AG09309 (cell line): ENCODE measurements around the gene CTXND1.
"Not testable (repeated sequence)": the region's sequence is repeated elsewhere in the genome, so short reads cannot be mapped to it uniquely, and the experiment has no call there.

Experiments
- DNase-seq: peaks from one replicate; pipeline ENCODE4 v3.0.0-alpha.2; 2010; ENCODE audit warnings: low read depth
- H3K4me3 ChIP-seq: 2 replicates; pipeline ENCODE4 v1.5.1; 2011; ENCODE audit warnings: mild to moderate bottlenecking, low read depth, low read length, moderate library complexity; ENCODE audit not compliant: control insufficient read depth
- CTCF ChIP-seq: IDR thresholded peaks from 2 replicates; pipeline ENCODE4 v1.5.1; 2011; ENCODE audit warnings: mild to moderate bottlenecking, low read depth, low read length, inconsistent platforms; ENCODE audit not compliant: insufficient read depth, control insufficient read depth; ENCODE audit errors: missing control alignments

CTXND1 gene

GRCh38 chr15:80252121-80252518 is at the start of gene CTXND1:
TSS of gene CTXND1 (minus strand) at chr15:80252213. CDS start at chr15:80201949, 50,264 bp downstream.
- DNase-seq, result no peak
- TF ChIP-seq CTCF, result no peak
- no peak within 1 kb of the TSS; the same call in 1 of the 2 replicates for H3K4me3 ChIP-seq

GRCh38 chr15:80301472-80301871 is 49.5 kb upstream of the CTXND1 start:
- no peak for TF ChIP-seq CTCF
- H3K4me3 ChIP-seq, result no peak overlapping the region
- no peak for DNase-seq

DNA sequence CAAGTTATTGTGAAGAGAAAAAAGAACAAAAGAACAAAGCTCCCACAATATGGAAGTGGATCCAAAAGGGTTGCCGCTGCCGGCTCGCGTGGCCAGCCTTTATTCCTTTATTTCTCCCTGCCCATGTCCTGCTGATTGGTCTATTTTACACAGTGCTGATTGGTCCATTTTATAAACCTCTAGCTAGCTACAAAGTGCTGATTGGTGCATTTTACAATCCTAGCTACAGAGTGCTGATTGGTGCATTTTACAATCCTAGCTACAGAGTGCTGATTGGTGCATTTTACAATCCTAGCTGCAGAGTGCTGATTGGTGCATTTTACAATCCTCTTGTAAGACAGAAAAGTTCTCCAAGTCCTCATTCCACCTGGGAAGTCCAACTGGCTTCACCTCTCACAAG is 43.8 kb upstream of the CTXND1 start:
- not testable (repeated sequence) for DNase-seq, H3K4me3 ChIP-seq

GRCh38 chr15:80292079-80292478 is 40.1 kb upstream of the CTXND1 start:
- no peak for DNase-seq
- TF ChIP-seq CTCF, result no peak
- H3K4me3 ChIP-seq, result no peak overlapping the region

- not testable (repeated sequence) for H3K4me3 ChIP-seq, DNase-seq
Measured at GRCh38 chr15:80290891-80291290, 38.9 kb upstream of the CTXND1 start.

GRCh38 chr15:80289528-80290495 is 37.8 kb upstream of the CTXND1 start:
- H3K4me3 ChIP-seq, result no peak overlapping the region
- TF ChIP-seq CTCF, result no peak

DNA sequence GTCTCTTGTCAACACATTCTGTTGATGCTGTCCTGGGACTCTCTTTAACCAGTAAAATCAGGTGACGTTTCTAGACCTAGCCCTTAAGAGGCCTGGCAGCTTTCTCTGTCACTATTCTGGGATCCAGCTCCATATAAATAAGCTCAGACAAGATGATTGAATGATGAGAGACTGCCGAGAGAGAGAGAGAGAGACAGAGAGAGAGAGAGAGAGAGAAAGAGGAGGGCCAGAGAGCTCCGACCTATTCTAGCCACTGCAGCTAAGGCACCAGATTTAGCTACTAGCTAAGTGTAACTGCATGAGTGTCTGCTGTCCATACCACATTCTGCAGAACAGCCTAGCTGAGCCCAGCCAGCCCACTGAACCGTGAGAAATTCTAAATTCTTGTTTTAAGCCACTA is 36.1 kb upstream of the CTXND1 start:
- no peak for DNase-seq
- TF ChIP-seq CTCF, result no peak
- H3K4me3 ChIP-seq, result no peak overlapping the region

More at GRCh38 chr15:80289528-80290495, 37.8 kb upstream of the CTXND1 start:
- DNase-seq, result no peak
